Thymus (tissue), 11 donors: Measurements from ENCODE around the gene PCNT. TPM values are rescaled to one million over a fixed set of nuclear protein-coding genes. Genes with fewer than 3 reads are reported as not detected.

Experiments
- DNase-seq, 9 donors: peaks; one replicate each; pipeline ENCODE4 v3.0.0-alpha.2; 2013; ENCODE audit warnings: low spot score in 9 of 9, low read depth in 6 of 9, missing footprints in 1 of 9
- H3K27ac ChIP-seq, 2 donors: one replicate each; pipeline ENCODE4 v1.5.1; 2013; ENCODE audit warnings: control low read depth in 1 of 2, low read depth in 1 of 2, low read length in 1 of 2, mild to moderate bottlenecking in 1 of 2, moderate library complexity in 1 of 2
- H3K27me3 ChIP-seq, 2 donors: one replicate each; pipeline ENCODE4 v1.5.1; 2013; ENCODE audit warnings: low read length in 1 of 2; ENCODE audit not compliant: control insufficient read depth in 2 of 2, insufficient read depth in 1 of 2
- H3K36me3 ChIP-seq, 2 donors: one replicate each; pipeline ENCODE4 v1.5.1; 2013; ENCODE audit warnings: low read length in 1 of 2, mild to moderate bottlenecking in 1 of 2, moderate library complexity in 1 of 2; ENCODE audit not compliant: control insufficient read depth in 2 of 2, insufficient read depth in 2 of 2
- H3K4me1 ChIP-seq, 2 donors: one replicate each; pipeline ENCODE4 v1.5.1; 2013; ENCODE audit warnings: low read length in 2 of 2; ENCODE audit not compliant: control insufficient read depth in 2 of 2, insufficient read depth in 2 of 2
- H3K4me3 ChIP-seq, 2 donors: one replicate each; pipeline ENCODE4 v1.5.1; 2013; ENCODE audit warnings: low read length in 2 of 2, control low read depth in 1 of 2, mild to moderate bottlenecking in 1 of 2
- H3K9me3 ChIP-seq, 2 donors: one replicate each; pipeline ENCODE4 v1.5.1; 2013; ENCODE audit warnings: low read length in 1 of 2, mild to moderate bottlenecking in 1 of 2; ENCODE audit not compliant: control insufficient read depth in 2 of 2, insufficient read depth in 1 of 2
- WGBS: extraction: QIAGEN DNeasy Blood & Tissue Kit; methylation state at CpG from one replicate; pipeline ENCODE4 v1.1.7; 2013; 5-methylcytosine and 5-hydroxymethylcytosine counted together
- polyA plus RNA-seq: library from polyadenylated mRNA; stranded (reverse); fragments of 200-250 nt; gene quantifications from one replicate; pipeline ENCODE4 v1.2.3, GENCODE V29; 2013
- total RNA-seq: library from RNA; stranded (reverse); fragments of 120-200 nt; gene quantifications from one replicate; pipeline ENCODE4 v1.2.4, GENCODE V29; 2013
- donor health status: healthy.

Gene PCNT
- total and polyA plus RNA-seq, 2 donors: 16.7 to 20.7 TPM

DNA sequence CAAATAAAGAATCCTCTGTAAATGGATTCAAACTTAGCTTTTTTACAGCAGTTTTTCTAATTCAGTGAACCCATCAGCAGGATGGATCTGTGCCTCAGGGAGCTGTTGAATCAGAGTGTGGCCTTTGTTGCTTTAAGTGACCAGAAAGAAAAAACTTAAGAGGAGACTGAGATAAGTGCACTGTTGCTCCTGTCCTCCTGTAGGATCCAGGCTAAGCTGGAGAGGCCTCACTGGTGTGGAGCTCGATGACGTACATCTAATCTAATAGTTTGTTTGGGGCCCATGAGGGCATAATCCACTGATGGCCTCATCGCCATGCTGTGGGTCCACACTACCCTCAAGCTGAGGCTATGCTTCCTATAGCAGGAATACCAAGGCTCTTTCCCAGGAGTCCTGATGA is 145.3 kb downstream of the PCNT start:
- H3K36me3 ChIP-seq: peaks cover 0 to 5% of the 10 kb centered on the region in 2 donors
- H3K27ac ChIP-seq: no peak overlapping the region
- peaks cover 0 to 11% of the 10 kb centered on the region in 2 donors for H3K4me1 ChIP-seq
- 100% methylated on average over 3 of the region's 3 CpGs for WGBS
- H3K4me3 ChIP-seq: no peak overlapping the region
- H3K27me3 ChIP-seq: no peaks in the 10 kb centered on the region
- DNase-seq: no peak
- H3K9me3 ChIP-seq: no peaks in the 10 kb centered on the region

DNA sequence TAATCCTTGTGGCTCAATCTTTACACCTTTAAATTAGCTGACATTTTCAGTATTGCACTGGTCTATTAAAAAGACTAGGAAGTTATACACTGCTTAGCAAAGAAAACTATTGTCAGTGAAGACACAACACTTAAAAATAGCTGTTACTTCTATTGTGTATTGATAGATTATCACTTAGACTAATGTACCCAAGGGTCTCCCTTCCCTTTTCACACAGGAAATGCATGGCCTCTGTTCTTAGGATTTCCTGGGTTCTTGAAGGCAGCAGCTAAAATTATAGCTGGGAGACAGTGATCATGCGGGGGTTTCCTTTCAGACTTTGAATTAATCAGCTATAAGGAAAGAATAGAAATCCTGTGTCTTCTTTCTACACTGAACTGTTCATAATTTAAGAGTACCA is 147.6 kb downstream of the PCNT start:
- Histone ChIP-seq H3K4me3 (no peak overlapping the region), H3K27me3 (no peaks in the 10 kb centered on the region), H3K27ac (no peak overlapping the region), H3K9me3 (no peaks in the 10 kb centered on the region), H3K36me3 (peaks cover 0 to 5% of the 10 kb centered on the region in 2 donors), H3K4me1 (peaks cover 0 to 11% of the 10 kb centered on the region in 2 donors)
- 74% methylated on average over 1 of the region's 1 CpG for WGBS
- DNase-seq: no peak

DNA sequence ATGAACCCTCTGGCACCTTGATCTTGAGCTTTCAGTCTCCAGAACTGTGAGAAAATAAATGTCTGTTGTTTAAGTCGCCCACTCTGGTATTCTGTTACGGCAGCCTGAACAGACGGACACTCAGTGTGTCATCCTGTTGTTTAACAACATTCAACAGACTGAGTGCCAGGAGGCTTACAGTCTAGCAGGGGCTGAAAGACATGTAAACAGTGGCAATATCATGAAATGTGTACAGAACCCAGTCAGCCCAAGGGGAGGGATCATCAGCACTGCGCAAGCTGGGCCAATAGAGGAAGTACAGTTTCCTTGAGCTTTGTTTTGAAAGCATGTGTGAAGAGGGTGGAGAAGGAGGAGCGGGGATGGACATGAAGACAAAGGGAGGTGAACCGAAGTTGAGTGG is 148.3 kb downstream of the PCNT start:
- peak in 1 of 9 donors; percentile 15 for DNase-seq
- Histone ChIP-seq H3K27ac (no peak overlapping the region), H3K27me3 (no peaks in the 10 kb centered on the region), H3K36me3 (peaks cover 0 to 5% of the 10 kb centered on the region in 2 donors), H3K4me3 (no peak overlapping the region), H3K4me1 (peaks cover 0 to 11% of the 10 kb centered on the region in 2 donors), H3K9me3 (no peaks in the 10 kb centered on the region)
- WGBS: 79% methylated on average over 6 of the region's 6 CpGs

DNA sequence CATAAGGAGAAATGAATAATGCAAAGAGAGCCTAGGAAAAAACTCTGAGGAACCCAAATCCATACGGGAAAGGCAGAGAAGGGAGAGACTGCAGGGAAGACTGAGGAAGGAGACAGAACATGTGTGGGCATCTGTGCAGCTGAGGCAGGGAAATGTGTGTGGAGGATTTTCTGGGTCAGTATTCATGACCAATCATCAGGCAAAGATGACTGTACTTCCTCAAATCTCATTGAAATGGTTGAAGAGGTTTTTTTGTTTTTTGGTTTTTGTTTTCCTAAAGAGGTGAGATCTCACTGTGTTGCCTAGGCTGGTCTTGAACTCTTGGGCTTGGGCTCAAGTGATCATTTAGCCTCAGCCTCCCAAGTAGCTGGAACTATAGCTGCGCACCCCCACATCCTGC is 150.4 kb downstream of the PCNT start:
- peaks cover 0 to 5% of the 10 kb centered on the region in 2 donors for H3K36me3 ChIP-seq
- no peak overlapping the region for H3K4me3 ChIP-seq
- DNase-seq: no peak
- H3K9me3 ChIP-seq: no peaks in the 10 kb centered on the region
- WGBS: 98% methylated on average over 2 of the region's 2 CpGs
- no peaks in the 10 kb centered on the region for H3K27me3 ChIP-seq
- H3K27ac ChIP-seq: no peak overlapping the region
- peaks cover 0 to 11% of the 10 kb centered on the region in 2 donors for H3K4me1 ChIP-seq

DNA sequence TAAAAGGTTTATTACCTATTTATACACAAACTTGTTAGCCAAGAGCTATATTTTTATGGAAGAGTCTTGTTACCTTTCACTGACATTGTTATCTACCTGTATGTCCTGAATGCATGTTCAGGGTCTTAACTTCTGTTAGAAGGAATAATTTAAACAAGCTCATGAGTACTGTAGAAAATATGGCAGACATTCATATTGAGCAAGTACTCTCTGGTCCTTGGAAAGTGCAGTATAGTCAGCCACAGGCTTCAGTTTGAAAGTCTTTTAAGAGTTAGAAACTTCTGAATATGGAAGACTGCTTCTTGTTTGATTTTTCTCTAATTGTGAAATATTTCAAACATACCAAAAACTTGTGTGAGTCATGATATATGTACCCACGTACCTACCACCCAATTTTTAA is 151.3 kb downstream of the PCNT start:
- H3K27me3 ChIP-seq: no peaks in the 10 kb centered on the region
- no peak for DNase-seq
- H3K4me3 ChIP-seq: no peak overlapping the region
- peaks cover under 1 to 4% of the 10 kb centered on the region in 2 donors for H3K36me3 ChIP-seq
- no peaks in the 10 kb centered on the region for H3K9me3 ChIP-seq
- 99% methylated on average over 1 of the region's 1 CpG for WGBS
- peaks cover 0 to 11% of the 10 kb centered on the region in 2 donors for H3K4me1 ChIP-seq
- no peak overlapping the region for H3K27ac ChIP-seq

DNA sequence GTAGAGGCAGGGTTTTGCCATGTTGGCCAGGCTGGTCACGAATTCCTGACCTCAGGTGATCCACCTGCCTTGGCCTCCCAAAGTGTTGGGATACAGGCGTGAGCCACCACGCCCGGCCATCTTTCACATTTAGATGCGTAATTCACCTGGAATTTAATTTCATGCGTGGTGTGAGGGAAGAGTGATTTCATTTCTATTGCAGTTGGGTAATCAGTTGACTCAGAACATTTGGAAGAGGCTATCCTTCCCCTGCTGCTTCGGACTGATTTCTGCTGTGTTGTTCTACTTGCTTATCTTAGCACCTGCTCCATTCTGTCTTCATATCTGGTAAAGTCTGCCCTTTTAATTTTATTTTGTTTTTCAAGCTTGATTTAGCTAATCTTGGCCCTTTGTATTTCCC is 153.8 kb downstream of the PCNT start:
- no peak overlapping the region for H3K4me3 ChIP-seq
- no peak for DNase-seq
- peaks cover 5 to 9% of the 10 kb centered on the region in 2 donors for H3K36me3 ChIP-seq
- WGBS: 98% methylated on average over 7 of the region's 7 CpGs
- H3K9me3 ChIP-seq: no peaks in the 10 kb centered on the region
- H3K27me3 ChIP-seq: no peaks in the 10 kb centered on the region
- H3K4me1 ChIP-seq: no peaks in the 10 kb centered on the region
- H3K27ac ChIP-seq: no peak overlapping the region

DNA sequence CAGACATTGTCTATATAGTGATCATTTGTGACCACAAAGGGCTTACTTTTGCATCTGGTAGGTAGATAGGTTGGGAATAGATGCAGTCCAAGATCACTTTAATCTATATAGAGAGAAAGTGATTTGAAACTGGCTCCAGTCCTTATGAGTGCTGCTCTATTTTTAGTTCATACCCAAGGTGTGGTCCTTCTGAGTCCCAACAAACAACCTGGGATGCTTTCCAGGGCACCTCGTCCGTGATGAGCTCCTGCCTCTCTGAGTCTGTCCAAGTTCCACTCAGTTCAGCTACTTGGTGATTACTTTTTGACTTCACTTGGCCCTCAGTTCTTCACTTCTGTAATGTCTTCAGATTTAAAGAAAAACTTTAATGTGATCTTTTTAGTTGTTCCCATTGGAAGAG is 155.0 kb downstream of the PCNT start:
- Histone ChIP-seq H3K36me3 (peaks cover 5 to 9% of the 10 kb centered on the region in 2 donors), H3K4me3 (no peak overlapping the region), H3K27me3 (no peaks in the 10 kb centered on the region), H3K4me1 (no peaks in the 10 kb centered on the region), H3K27ac (no peak overlapping the region), H3K9me3 (no peaks in the 10 kb centered on the region)
- no peak for DNase-seq
- 97% methylated on average over 2 of the region's 2 CpGs for WGBS

DNA sequence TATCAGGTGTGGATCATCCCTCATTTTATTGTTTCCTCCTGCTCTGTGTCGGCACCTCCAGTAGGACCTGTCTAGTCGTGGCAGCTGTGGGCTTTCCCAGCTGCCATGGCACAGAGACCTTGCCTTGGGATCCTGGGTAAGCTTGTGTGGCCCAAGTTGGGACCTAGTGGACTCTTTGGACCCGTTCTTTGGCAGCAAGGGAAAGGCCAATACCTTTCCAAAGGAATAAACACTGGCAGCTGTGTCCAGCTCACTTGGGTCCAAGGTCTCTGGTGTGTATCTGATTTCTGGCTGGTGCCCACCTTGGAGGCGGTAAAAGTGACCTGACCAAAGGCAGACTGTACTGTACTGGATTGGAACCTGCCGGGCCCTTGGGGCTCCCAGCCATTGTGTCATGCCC is 156.5 kb downstream of the PCNT start:
- Histone ChIP-seq H3K4me3 (no peak overlapping the region), H3K9me3 (no peaks in the 10 kb centered on the region), H3K36me3 (peaks cover 5 to 14% of the 10 kb centered on the region in 2 donors), H3K27ac (no peak overlapping the region), H3K27me3 (no peaks in the 10 kb centered on the region), H3K4me1 (no peaks in the 10 kb centered on the region)
- DNase-seq: no peak
- WGBS: 97% methylated on average over 5 of the region's 5 CpGs

DNA sequence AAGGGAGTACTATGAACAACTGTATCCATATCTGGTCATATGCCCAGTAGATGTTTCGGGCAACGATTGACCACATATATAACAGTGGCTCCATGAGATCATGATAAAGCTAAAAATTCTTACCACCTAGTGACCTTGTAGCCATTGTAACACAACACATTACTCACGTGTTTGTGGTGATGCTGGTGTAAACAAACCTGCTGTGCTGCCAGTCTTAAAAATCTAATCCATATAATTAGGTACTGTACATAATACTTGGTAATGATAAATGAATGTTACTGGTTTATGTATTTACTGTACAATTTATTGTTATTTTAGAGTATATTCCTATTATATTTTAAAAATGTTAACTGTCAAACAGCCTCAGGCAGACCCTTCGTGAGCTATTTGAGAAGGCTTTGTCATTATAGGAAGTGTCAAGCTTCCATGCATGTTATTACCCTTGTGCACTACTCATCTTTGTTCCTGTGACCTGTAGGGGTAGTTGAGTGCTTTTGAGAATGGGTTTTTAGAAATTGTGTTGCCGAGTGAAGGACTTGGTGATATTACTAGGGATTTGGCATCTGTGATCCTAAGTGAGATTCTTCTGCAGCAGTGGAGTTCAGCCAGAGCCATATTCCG is 158.4 kb downstream of the PCNT start:
- WGBS: 97% methylated on average over 6 of the region's 6 CpGs
- no peaks in the 10 kb centered on the region for H3K27me3 ChIP-seq
- peaks cover 5 to 16% of the 10 kb centered on the region in 2 donors for H3K36me3 ChIP-seq
- no peak for DNase-seq
- no peaks in the 10 kb centered on the region for H3K4me1 ChIP-seq
- no peak overlapping the region for H3K27ac ChIP-seq
- H3K9me3 ChIP-seq: no peaks in the 10 kb centered on the region
- H3K4me3 ChIP-seq: no peak overlapping the region
